ENCODE results near the gene PLTP.

Gene PLTP

DNA sequence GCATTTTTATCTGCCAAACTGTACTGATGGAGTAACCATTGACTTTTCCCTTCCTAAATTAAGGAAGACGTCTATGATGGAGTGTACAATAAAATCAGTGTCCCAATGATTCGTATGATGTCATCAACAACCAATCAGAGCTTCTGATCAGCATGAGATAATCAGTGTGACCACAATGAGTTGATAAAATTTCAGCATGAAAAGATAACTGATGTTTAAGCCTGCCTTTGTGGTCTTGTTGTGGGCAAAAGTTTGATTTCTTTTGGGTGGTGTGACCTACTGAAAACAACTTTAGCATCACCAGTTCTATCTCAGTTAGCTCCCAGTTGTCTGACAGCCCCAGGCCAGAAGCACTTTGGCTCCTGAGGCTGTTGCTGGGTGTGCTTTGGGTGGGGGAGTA lies 25.8 kb upstream of the PLTP start (continued):
- TF ChIP-seq ZNF416 (tag by site-specific recombination; IDR thresholded peaks at IDR 0.05): no peak
- no peak for TF ChIP-seq ZNF426 (tag by site-specific recombination; IDR thresholded peaks at IDR 0.05)
- TF ChIP-seq ZXDB (tag by site-specific recombination; IDR thresholded peaks at IDR 0.05): peak; percentile 47
- peak; percentile 75 for TF ChIP-seq KLF16 (tag by site-specific recombination; IDR thresholded peaks at IDR 0.05)
- TF ChIP-seq ZNF658 (tag by site-specific recombination; IDR thresholded peaks at IDR 0.05): no peak
- TF ChIP-seq ZNF366 (tag by site-specific recombination; conservative IDR thresholded peaks at IDR 0.05): 0 out of 2 replicates have a peak, but pooled peaks have one; percentile 16
- no peak for TF ChIP-seq ZNF248 (tag by site-specific recombination; IDR thresholded peaks at IDR 0.05)
- TF ChIP-seq ZNF133 (tag by site-specific recombination; IDR thresholded peaks at IDR 0.05): no peak

DNA sequence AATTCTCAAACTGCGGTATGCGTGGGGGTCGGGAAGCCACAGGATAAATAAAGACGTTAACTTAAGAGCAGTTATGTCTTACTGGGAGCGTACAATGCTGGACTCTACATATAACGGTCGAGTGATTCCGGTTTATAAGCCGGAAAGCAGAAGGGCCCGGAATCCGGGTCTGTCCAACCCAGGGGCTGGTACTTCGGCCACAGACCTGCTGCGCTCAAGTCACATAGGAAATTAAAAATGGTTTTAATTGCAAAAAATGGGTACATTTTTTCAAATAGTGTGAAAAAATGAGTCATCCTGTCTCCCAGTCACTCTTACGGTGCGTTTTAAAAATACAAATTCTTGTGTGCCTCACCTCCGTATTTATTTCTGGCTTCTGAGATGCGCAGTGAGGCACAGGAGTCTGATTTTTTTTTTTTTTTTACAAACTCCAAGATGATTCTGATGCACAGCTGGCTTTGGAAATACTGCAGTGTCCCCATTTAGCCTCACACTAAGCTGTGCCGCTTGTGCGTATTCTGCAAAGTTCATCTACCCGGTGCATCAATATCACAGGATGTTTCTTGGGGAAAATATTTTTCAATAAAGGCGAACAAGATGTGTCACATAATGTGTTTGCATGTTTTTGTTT lies 23.6 kb upstream of the PLTP start:
- CTCF ChIA-PET: interaction anchor here (0.8 to 3.3 kb wide), 2 partner anchors 29 to 34 kb away, joined by 3 to 18 read pairs; no protein-coding TSS in a partner anchor
- TF ChIP-seq ZXDB (tag by site-specific recombination; IDR thresholded peaks at IDR 0.05) (peak; percentile 30), ZIC2 (tag by site-specific recombination; IDR thresholded peaks at IDR 0.05) (0 out of 2 replicates have a peak, but pooled peaks have one; percentile 35), ZNF629 (tag by site-specific recombination; IDR thresholded peaks at IDR 0.05) (peak; percentile 26; the same call in 1 of the 2 replicates), ZNF248 (tag by site-specific recombination; IDR thresholded peaks at IDR 0.05) (no peak), ZNF274 (IDR thresholded peaks at IDR 0.05; ENCODE audit: low read length) (no peak), ZNF274 (tag by site-specific recombination; IDR thresholded peaks at IDR 0.05; ENCODE audit: borderline replicate concordance) (no peak), SP7 (tag by site-specific recombination; IDR thresholded peaks at IDR 0.05) (peak; percentile 12; the same call in 1 of the 2 replicates), ZNF600 (tag by site-specific recombination; IDR thresholded peaks at IDR 0.05) (peak; percentile 19; the same call in 1 of the 2 replicates), EGR2 (tag by site-specific recombination; IDR thresholded peaks at IDR 0.05; ENCODE audit: low read depth) (peak; percentile 46), ZNF157 (tag by site-specific recombination; IDR thresholded peaks at IDR 0.05) (no peak), ZNF335 (tag by site-specific recombination; conservative IDR thresholded peaks at IDR 0.05) (peak; percentile 47), ZNF112 (tag by site-specific recombination; IDR thresholded peaks at IDR 0.05) (no peak), GFI1B (tag by site-specific recombination; IDR thresholded peaks at IDR 0.05) (0 out of 2 replicates have a peak, but pooled peaks have one; percentile 21), OVOL3 (tag by site-specific recombination; IDR thresholded peaks at IDR 0.05) (peak; percentile 83), OSR2 (tag by site-specific recombination; IDR thresholded peaks at IDR 0.05) (peak; percentile 41)
- TF ChIP-seq, protein P1, sequence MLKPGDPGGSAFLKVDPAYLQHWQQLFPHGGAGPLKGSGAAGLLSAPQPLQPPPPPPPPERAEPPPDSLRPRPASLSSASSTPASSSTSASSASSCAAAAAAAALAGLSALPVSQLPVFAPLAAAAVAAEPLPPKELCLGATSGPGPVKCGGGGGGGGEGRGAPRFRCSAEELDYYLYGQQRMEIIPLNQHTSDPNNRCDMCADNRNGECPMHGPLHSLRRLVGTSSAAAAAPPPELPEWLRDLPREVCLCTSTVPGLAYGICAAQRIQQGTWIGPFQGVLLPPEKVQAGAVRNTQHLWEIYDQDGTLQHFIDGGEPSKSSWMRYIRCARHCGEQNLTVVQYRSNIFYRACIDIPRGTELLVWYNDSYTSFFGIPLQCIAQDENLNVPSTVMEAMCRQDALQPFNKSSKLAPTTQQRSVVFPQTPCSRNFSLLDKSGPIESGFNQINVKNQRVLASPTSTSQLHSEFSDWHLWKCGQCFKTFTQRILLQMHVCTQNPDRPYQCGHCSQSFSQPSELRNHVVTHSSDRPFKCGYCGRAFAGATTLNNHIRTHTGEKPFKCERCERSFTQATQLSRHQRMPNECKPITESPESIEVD (tag by site-specific recombination; IDR thresholded peaks at IDR 0.05): peak; percentile 76
- TF ChIP-seq, protein P2, sequence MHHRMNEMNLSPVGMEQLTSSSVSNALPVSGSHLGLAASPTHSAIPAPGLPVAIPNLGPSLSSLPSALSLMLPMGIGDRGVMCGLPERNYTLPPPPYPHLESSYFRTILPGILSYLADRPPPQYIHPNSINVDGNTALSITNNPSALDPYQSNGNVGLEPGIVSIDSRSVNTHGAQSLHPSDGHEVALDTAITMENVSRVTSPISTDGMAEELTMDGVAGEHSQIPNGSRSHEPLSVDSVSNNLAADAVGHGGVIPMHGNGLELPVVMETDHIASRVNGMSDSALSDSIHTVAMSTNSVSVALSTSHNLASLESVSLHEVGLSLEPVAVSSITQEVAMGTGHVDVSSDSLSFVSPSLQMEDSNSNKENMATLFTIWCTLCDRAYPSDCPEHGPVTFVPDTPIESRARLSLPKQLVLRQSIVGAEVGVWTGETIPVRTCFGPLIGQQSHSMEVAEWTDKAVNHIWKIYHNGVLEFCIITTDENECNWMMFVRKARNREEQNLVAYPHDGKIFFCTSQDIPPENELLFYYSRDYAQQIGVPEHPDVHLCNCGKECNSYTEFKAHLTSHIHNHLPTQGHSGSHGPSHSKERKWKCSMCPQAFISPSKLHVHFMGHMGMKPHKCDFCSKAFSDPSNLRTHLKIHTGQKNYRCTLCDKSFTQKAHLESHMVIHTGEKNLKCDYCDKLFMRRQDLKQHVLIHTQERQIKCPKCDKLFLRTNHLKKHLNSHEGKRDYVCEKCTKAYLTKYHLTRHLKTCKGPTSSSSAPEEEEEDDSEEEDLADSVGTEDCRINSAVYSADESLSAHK (tag by site-specific recombination; IDR thresholded peaks at IDR 0.05): no peak
- TF ChIP-seq, protein P3, sequence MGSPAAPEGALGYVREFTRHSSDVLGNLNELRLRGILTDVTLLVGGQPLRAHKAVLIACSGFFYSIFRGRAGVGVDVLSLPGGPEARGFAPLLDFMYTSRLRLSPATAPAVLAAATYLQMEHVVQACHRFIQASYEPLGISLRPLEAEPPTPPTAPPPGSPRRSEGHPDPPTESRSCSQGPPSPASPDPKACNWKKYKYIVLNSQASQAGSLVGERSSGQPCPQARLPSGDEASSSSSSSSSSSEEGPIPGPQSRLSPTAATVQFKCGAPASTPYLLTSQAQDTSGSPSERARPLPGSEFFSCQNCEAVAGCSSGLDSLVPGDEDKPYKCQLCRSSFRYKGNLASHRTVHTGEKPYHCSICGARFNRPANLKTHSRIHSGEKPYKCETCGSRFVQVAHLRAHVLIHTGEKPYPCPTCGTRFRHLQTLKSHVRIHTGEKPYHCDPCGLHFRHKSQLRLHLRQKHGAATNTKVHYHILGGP (tag by site-specific recombination; IDR thresholded peaks at IDR 0.05): no peak
- TF ChIP-seq, protein P4, sequence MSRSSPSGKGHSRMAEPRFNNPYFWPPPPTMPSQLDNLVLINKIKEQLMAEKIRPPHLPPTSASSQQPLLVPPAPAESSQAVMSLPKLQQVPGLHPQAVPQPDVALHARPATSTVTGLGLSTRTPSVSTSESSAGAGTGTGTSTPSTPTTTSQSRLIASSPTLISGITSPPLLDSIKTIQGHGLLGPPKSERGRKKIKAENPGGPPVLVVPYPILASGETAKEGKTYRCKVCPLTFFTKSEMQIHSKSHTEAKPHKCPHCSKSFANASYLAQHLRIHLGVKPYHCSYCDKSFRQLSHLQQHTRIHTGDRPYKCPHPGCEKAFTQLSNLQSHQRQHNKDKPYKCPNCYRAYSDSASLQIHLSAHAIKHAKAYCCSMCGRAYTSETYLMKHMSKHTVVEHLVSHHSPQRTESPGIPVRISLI (tag by site-specific recombination; IDR thresholded peaks at IDR 0.05): peak; percentile 81
- TF ChIP-seq, protein P5, sequence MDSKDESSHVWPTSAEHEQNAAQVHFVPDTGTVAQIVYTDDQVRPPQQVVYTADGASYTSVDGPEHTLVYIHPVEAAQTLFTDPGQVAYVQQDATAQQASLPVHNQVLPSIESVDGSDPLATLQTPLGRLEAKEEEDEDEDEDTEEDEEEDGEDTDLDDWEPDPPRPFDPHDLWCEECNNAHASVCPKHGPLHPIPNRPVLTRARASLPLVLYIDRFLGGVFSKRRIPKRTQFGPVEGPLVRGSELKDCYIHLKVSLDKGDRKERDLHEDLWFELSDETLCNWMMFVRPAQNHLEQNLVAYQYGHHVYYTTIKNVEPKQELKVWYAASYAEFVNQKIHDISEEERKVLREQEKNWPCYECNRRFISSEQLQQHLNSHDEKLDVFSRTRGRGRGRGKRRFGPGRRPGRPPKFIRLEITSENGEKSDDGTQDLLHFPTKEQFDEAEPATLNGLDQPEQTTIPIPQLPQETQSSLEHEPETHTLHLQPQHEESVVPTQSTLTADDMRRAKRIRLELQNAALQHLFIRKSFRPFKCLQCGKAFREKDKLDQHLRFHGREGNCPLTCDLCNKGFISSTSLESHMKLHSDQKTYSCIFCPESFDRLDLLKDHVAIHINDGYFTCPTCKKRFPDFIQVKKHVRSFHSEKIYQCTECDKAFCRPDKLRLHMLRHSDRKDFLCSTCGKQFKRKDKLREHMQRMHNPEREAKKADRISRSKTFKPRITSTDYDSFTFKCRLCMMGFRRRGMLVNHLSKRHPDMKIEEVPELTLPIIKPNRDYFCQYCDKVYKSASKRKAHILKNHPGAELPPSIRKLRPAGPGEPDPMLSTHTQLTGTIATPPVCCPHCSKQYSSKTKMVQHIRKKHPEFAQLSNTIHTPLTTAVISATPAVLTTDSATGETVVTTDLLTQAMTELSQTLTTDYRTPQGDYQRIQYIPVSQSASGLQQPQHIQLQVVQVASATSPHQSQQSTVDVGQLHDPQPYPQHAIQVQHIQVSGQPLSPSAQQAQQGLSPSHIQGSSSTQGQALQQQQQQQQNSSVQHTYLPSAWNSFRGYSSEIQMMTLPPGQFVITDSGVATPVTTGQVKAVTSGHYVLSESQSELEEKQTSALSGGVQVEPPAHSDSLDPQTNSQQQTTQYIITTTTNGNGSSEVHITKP (tag by site-specific recombination; IDR thresholded peaks at IDR 0.05): peak; percentile 60

More for the DNA sequence above, 23.6 kb upstream of the PLTP start:
- no peaks in the 10 kb centered on the region for H3K9me3 ChIP-seq (ENCODE audit: control insufficient read depth, insufficient read depth, low read depth, low read length)
- peak overlapping the region; percentile 58 for H3K4me3 ChIP-seq (ENCODE audit: low read depth, low read length)
- H3K27ac ChIP-seq (ENCODE audit: extremely low read depth, low read depth, low read length): 0 out of 2 replicates have a peak overlapping the region, but pooled peaks have one; percentile 42
- peaks cover 0 to 30% of the 10 kb centered on the region in 2 experiments; a peak in 1 of 3 replicates for H3K36me3 ChIP-seq (ENCODE audit: control insufficient read depth in 2 of 2, insufficient read depth in 1 of 2, low read length in 2 of 2)
- POLR2A ChIA-PET: interaction anchor here (0.6 to 3.4 kb wide), 28 partner anchors 8 to 878 kb away, joined by 3 to 28 read pairs (median 5); partner anchors contain the start of genes ACOT8, CTSA, DNTTIP1 and NEURL2
- H3K4me1 ChIP-seq (ENCODE audit: control insufficient read depth, insufficient read depth, low read length): peaks cover 9% of the 10 kb centered on the region
